Umbilical cord (tissue), 2 donors: ENCODE measurements around the gene PRKAR1B. TPM values are rescaled to one million over a fixed set of nuclear protein-coding genes. Genes with fewer than 3 reads are reported as not detected.
"Not testable (repeated sequence)": the region's sequence is repeated elsewhere in the genome, so short reads cannot be mapped to it uniquely, and the experiment has no call there.

Experiments
- DNase-seq: peaks from one replicate; pipeline ENCODE4 v3.0.0-alpha.2; 2015; ENCODE audit warnings: low spot score
- total RNA-seq: library from RNA; depleted of rRNA; stranded (reverse); fragments of >200 nt; gene quantifications from one replicate; pipeline ENCODE4 v1.2.3, GENCODE V29; 2014; ENCODE audit warnings: low replicate concordance; ENCODE audit not compliant: insufficient read depth

Gene PRKAR1B
- total RNA-seq, 1 donor from 2014 or later, result 9.9 TPM

- peak; percentile 60 for DNase-seq
Observed at GRCh38 chr7:621572-622285, 105.4 kb downstream of the PRKAR1B start.

- DNase-seq, result no peak
Observed at GRCh38 chr7:620885-621284, 106.2 kb downstream of the PRKAR1B start.

GRCh38 chr7:620056-620455 lies 107.0 kb downstream of the PRKAR1B start:
- DNase-seq, result peak; percentile 42

GRCh38 chr7:619368-619840 lies 107.7 kb downstream of the PRKAR1B start:
- DNase-seq, result no peak

GRCh38 chr7:618539-619367 lies 108.3 kb downstream of the PRKAR1B start:
- DNase-seq, result no peak

GRCh38 chr7:617614-618538 lies 109.2 kb downstream of the PRKAR1B start:
- no peak for DNase-seq

- DNase-seq, result peak; percentile 65
Observed at GRCh38 chr7:613442-614140, 113.5 kb downstream of the PRKAR1B start.

GRCh38 chr7:611837-612236 lies 115.2 kb downstream of the PRKAR1B start:
- DNase-seq, result not testable (repeated sequence)

GRCh38 chr7:611281-611810 lies 115.7 kb downstream of the PRKAR1B start:
- no peak for DNase-seq

- peak; percentile 94 for DNase-seq
Observed at GRCh38 chr7:610531-611280, 116.4 kb downstream of the PRKAR1B start.

- DNase-seq, result no peak
Observed at GRCh38 chr7:610141-610530, 116.9 kb downstream of the PRKAR1B start.

- DNase-seq, result no peak
Observed at GRCh38 chr7:609365-609764, 117.7 kb downstream of the PRKAR1B start.

GRCh38 chr7:608954-609353 lies 118.1 kb downstream of the PRKAR1B start:
- no peak for DNase-seq

GRCh38 chr7:608361-608760 lies 118.7 kb downstream of the PRKAR1B start:
- DNase-seq, result no peak

GRCh38 chr7:607938-608337 lies 119.1 kb downstream of the PRKAR1B start:
- no peak for DNase-seq

GRCh38 chr7:605661-606450 lies 121.2 kb downstream of the PRKAR1B start:
- DNase-seq, result no peak

GRCh38 chr7:604884-605531 lies 122.1 kb downstream of the PRKAR1B start:
- no peak for DNase-seq

GRCh38 chr7:604001-604883 lies 122.8 kb downstream of the PRKAR1B start:
- peak; percentile 69 for DNase-seq
